HepG2 (cell line): Measurements from ENCODE around the gene IER2. TPM values are rescaled to one million over a fixed set of nuclear protein-coding genes. Genes with fewer than 3 reads are reported as not detected.

Source experiments
- ATF7-NPFF ChIP-seq: sonication (generic); formaldehyde crosslinking; IDR thresholded peaks from 2 replicates; pipeline ENCODE4 v1.8.1; 2023; ENCODE audit warnings: mild to moderate bottlenecking, low read depth, missing genetic modification reagents, moderate library complexity
- BORCS8-MEF2B ChIP-seq: sonication (generic); formaldehyde crosslinking; IDR thresholded peaks from 2 replicates; pipeline ENCODE4 v1.8.0; 2022; ENCODE audit warnings: mild to moderate bottlenecking, missing genetic modification reagents
- CHD2 ChIP-seq: IDR thresholded peaks from 2 replicates; pipeline ENCODE4 v1.6.1; 2011; ENCODE audit warnings: low read depth, low read length, improper control_type of control experiment
- EED ChIP-seq: sonication (generic); formaldehyde crosslinking; IDR thresholded peaks from 2 replicates; pipeline ENCODE4 v1.5.0; 2020; ENCODE audit warnings: mild to moderate bottlenecking, missing genetic modification reagents
- EHMT2 ChIP-seq: fragments of 200-600 bp; sonication (generic); IDR thresholded peaks from 2 replicates; pipeline ENCODE4 v1.7.0; 2017; ENCODE audit warnings: antibody characterized with exemption, low read depth, low read length, borderline replicate concordance
- IRF9 ChIP-seq: sonication (generic); formaldehyde crosslinking; IDR thresholded peaks from 2 replicates; pipeline ENCODE4 v1.8.0; 2022; ENCODE audit warnings: missing genetic modification reagents, mild to moderate bottlenecking, borderline replicate concordance
- KMT2B ChIP-seq: IDR thresholded peaks from 2 replicates; pipeline ENCODE4 v1.6.1; 2016; ENCODE audit warnings: missing genetic modification reagents, missing compliant biosample characterization
- RAD21 ChIP-seq: fragments of 450-650 bp; formaldehyde crosslinking; IDR thresholded peaks from 2 replicates; pipeline ENCODE4 v1.5.0; 2020; ENCODE audit warnings: mild to moderate bottlenecking
- SNAPC5 ChIP-seq: sonication (generic); formaldehyde crosslinking; IDR thresholded peaks from 2 replicates; pipeline ENCODE4 v1.8.1; 2023; ENCODE audit warnings: mild to moderate bottlenecking, missing genetic modification reagents, borderline replicate concordance
- TBX2 ChIP-seq: sonication (generic); formaldehyde crosslinking; IDR thresholded peaks from 2 replicates; pipeline ENCODE4 v1.5.0; 2020; ENCODE audit warnings: missing genetic modification reagents, mild to moderate bottlenecking, borderline replicate concordance
- THAP11 ChIP-seq: IDR thresholded peaks from 2 replicates; pipeline ENCODE4 v1.6.1; 2016; ENCODE audit warnings: missing biosample characterization, missing genetic modification reagents
- ZBTB40 ChIP-seq, 2 experiments: fragments of 450-650 bp in 1 of 2; sonication (generic) in 1 of 2; formaldehyde crosslinking in 1 of 2; IDR thresholded peaks; 2 replicates each; pipeline versions ENCODE4 v1.6.1 to v1.8.0; 2016 to 2022; ENCODE audit warnings: antibody characterized with exemption in 1 of 2, mild to moderate bottlenecking in 1 of 2, missing genetic modification reagents in 1 of 2
- ZFX ChIP-seq: sonication (generic); formaldehyde crosslinking; IDR thresholded peaks from 2 replicates; pipeline ENCODE4 v1.4.0; 2020; ENCODE audit warnings: mild to moderate bottlenecking, low read depth, missing genetic modification reagents, moderate library complexity
- ZNF441 ChIP-seq: sonication (generic); formaldehyde crosslinking; IDR thresholded peaks from 2 replicates; pipeline ENCODE4 v1.7.0; 2021; ENCODE audit warnings: missing genetic modification reagents, borderline replicate concordance
- polyA plus RNA-seq, 8 experiments: library from polyadenylated mRNA; depleted of rRNA in 3 of 8; stranded (reverse) in 7 of 8; unstranded in 1 of 8; fragments of >200 nt; fragmentation: Illumina TruSeq in 4 of 8; extraction: Trizol in 4 of 8; gene quantifications; 2 replicates each; pipeline versions ENCODE4 v1.2.1 to v1.2.3, GENCODE V29; 2011 to 2016; ENCODE audit warnings: low read depth in 4 of 8, missing spikeins in 1 of 8, mixed read lengths in 1 of 8; ENCODE audit not compliant: insufficient read depth in 1 of 8
- total RNA-seq, 5 experiments: library from RNA; depleted of rRNA; stranded (reverse); fragments of >200 nt; fragmentation: Illumina TruSeq; extraction: Trizol; gene quantifications; 2 replicates each; pipeline ENCODE4 v1.2.3, GENCODE V29; 2016; ENCODE audit warnings: low read depth in 1 of 5
- TF ChIP-seq, protein P1 (sequence below): sonication (generic); formaldehyde crosslinking; IDR thresholded peaks from 2 replicates; pipeline ENCODE4 v1.4.0; 2020; ENCODE audit warnings: missing genetic modification reagents; ENCODE audit errors: not compliant biosample characterization

IER2 gene
- total and polyA plus RNA-seq, 2 of the 13 experiments (the other 11 are each of a cell fraction or from before 2014, with no cell fraction given) = 10.1 to 14.3 TPM

GRCh38 chr19:13102416-13102665 is 47.9 kb upstream of the IER2 start (continued):
- TF ChIP-seq THAP11 (0 out of 2 replicates have a peak, but pooled peaks have one; percentile 11), IRF9 (no peak), RAD21 (CRISPR knock-in tag) (no peak), CHD2 (peak; percentile 91), ZNF441 (CRISPR knock-in tag) (no peak), EHMT2 (no peak), ZBTB40 (IDR thresholded peaks at IDR 0.05) (no peak), ZBTB40 (CRISPR knock-in tag; IDR thresholded peaks at IDR 0.05) (0 out of 2 replicates have a peak, but pooled peaks have one; percentile 33), ATF7-NPFF (no peak), ZFX (CRISPR knock-in tag) (peak; percentile 83), SNAPC5 (CRISPR knock-in tag) (0 out of 2 replicates have a peak, but pooled peaks have one; percentile 33), BORCS8-MEF2B (CRISPR knock-in tag) (peak; percentile 61; the same call in 1 of the 2 replicates), EED (CRISPR knock-in tag) (peak; percentile 63; the same call in 1 of the 2 replicates), KMT2B (CRISPR knock-in tag) (0 out of 2 replicates have a peak, but pooled peaks have one; percentile 15), TBX2 (CRISPR knock-in tag) (peak; percentile 86)
- TF ChIP-seq, protein P1, sequence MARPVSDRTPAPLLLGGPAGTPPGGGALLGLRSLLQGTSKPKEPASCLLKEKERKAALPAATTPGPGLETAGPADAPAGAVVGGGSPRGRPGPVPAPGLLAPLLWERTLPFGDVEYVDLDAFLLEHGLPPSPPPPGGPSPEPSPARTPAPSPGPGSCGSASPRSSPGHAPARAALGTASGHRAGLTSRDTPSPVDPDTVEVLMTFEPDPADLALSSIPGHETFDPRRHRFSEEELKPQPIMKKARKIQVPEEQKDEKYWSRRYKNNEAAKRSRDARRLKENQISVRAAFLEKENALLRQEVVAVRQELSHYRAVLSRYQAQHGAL (CRISPR knock-in tag) = no peak
